Endothelial cell of umbilical vein (primary cell): Measurements from ENCODE around the gene ITGB1BP1. TPM values are rescaled to one million over a fixed set of nuclear protein-coding genes. Genes with fewer than 3 reads are reported as not detected.

Source experiments
- BruUV-seq: library from RNA; stranded (reverse); fragments of 400-500 nt; replicated peaks from 2 replicates; lab custom pipeline; 2021; lab: Mats Ljungman, UMichigan
- CTCF ChIA-PET: fragments of 300-600, 350-600 bp; sonication (Branson Sonifier 250); formaldehyde crosslinking; loops from one replicate; lab custom pipeline; 2021; ENCODE audit warnings: antibody characterized with exemption, inconsistent platforms; lab: Charles Lee
- POLR2A ChIA-PET: fragments of 300-600, 350-600 bp; sonication (Branson Sonifier 250); formaldehyde crosslinking; loops from one replicate; lab custom pipeline; 2021; ENCODE audit warnings: antibody characterized with exemption, inconsistent platforms; lab: Charles Lee
- DNase-seq: peaks from one replicate; pipeline ENCODE4 v3.0.0-alpha.2; 2011; ENCODE audit warnings: low read depth, low spot score
- FAIRE-seq: peaks from 2 replicates; lab custom pipeline; 2011; peaks lifted over from hg19 to GRCh38; lab: Jason Lieb, UNC
- H2AFZ ChIP-seq: 2 replicates; pipeline ENCODE4 v1.6.0; 2012; ENCODE audit warnings: low read depth, low read length, control low read depth, inconsistent platforms
- H3K27ac ChIP-seq: 2 replicates; pipeline ENCODE4 v1.5.1; 2011; ENCODE audit warnings: low read depth, mild to moderate bottlenecking, control low read depth, low read length, moderate library complexity; ENCODE audit not compliant: insufficient read depth
- H3K27me3 ChIP-seq, 2 experiments: 2 replicates each; pipeline versions ENCODE4 v1.6.0 to v1.6.1; 2011; ENCODE audit warnings: low read length in 2 of 2, mixed read lengths in 1 of 2; ENCODE audit not compliant: control insufficient read depth in 2 of 2, insufficient read depth in 2 of 2
- H3K36me3 ChIP-seq, 2 experiments: 2 replicates in 1 of 2; 3 replicates in 1 of 2; pipeline ENCODE4 v1.5.1; 2011; ENCODE audit warnings: low read length in 2 of 2, mild to moderate bottlenecking in 1 of 2, moderate library complexity in 1 of 2; ENCODE audit not compliant: control insufficient read depth in 2 of 2, insufficient read depth in 2 of 2; ENCODE audit errors: extremely low read depth in 1 of 2
- H3K4me1 ChIP-seq: 3 replicates; pipeline ENCODE4 v1.5.1; 2011; ENCODE audit warnings: mild to moderate bottlenecking, low read length; ENCODE audit not compliant: control insufficient read depth, insufficient read depth; ENCODE audit errors: extremely low read depth
- H3K4me2 ChIP-seq: 2 replicates; pipeline ENCODE4 v1.6.1; 2011; ENCODE audit warnings: low read length, control low read depth, mixed read lengths; ENCODE audit not compliant: insufficient read depth
- H3K4me3 ChIP-seq, 3 experiments: fragments of 200-600 bp in 1 of 3; sonication (generic), shearing (Covaris generic) in 1 of 3; replicated peaks in 1 of 3; 2 replicates each; pipeline ENCODE4 v1.5.1; 2011 to 2016; ENCODE audit warnings: control low read depth in 3 of 3, low read length in 3 of 3, mild to moderate bottlenecking in 2 of 3, inconsistent platforms in 1 of 3, low read depth in 1 of 3, moderate library complexity in 1 of 3; ENCODE audit not compliant: insufficient read depth in 1 of 3
- H3K79me2 ChIP-seq: 2 replicates; pipeline ENCODE4 v1.6.0; 2012; ENCODE audit warnings: low read length, inconsistent platforms; ENCODE audit not compliant: control insufficient read depth, insufficient read depth
- H3K9ac ChIP-seq: replicated peaks from 2 replicates; pipeline ENCODE3; 2011; ENCODE audit warnings: low read length, control low read depth; ENCODE audit not compliant: insufficient read depth; ENCODE audit errors: extremely low read depth
- H3K9me1 ChIP-seq: replicated peaks from 3 replicates; pipeline ENCODE4 v1.6.0; 2011; ENCODE audit warnings: mild to moderate bottlenecking, low read length; ENCODE audit not compliant: control insufficient read depth, insufficient read depth; ENCODE audit errors: extremely low read depth
- H3K9me3 ChIP-seq: replicated peaks from 2 replicates; pipeline ENCODE4 v1.5.1; 2012; ENCODE audit warnings: low read length, inconsistent platforms; ENCODE audit not compliant: control insufficient read depth, insufficient read depth
- H4K20me1 ChIP-seq: replicated peaks from 2 replicates; pipeline ENCODE3; 2011; ENCODE audit warnings: mild to moderate bottlenecking, low read length; ENCODE audit not compliant: control insufficient read depth, insufficient read depth; ENCODE audit errors: extremely low read depth
- FOS ChIP-seq: IDR thresholded peaks from 2 replicates; pipeline ENCODE4 v1.6.1; 2011; ENCODE audit warnings: mild to moderate bottlenecking, low read length, moderate library complexity, borderline replicate concordance; ENCODE audit not compliant: insufficient read depth
- GATA2 ChIP-seq: IDR thresholded peaks from 2 replicates; pipeline ENCODE4 v1.7.0; 2011; ENCODE audit warnings: low read depth, mild to moderate bottlenecking, moderate library complexity, mixed read lengths, low read length; ENCODE audit not compliant: insufficient read length, insufficient read depth
- JUN ChIP-seq: IDR thresholded peaks from 2 replicates; pipeline ENCODE4 v1.6.1; 2011; ENCODE audit warnings: borderline replicate concordance, low read depth; ENCODE audit not compliant: insufficient read length, insufficient read depth
- MYC ChIP-seq: IDR thresholded peaks from one replicate; pipeline ENCODE4 v1.6.1; 2011; ENCODE audit warnings: mild to moderate bottlenecking, low read depth, low read length
- POLR2A ChIP-seq: IDR thresholded peaks from 2 replicates; pipeline ENCODE4 v1.6.1; 2012; ENCODE audit warnings: low read depth, mild to moderate bottlenecking, control low read depth, low read length
- POLR2AphosphoS5 ChIP-seq: IDR thresholded peaks from 2 replicates; pipeline ENCODE4 v1.6.1; 2012; ENCODE audit warnings: low read depth, mild to moderate bottlenecking, control low read depth, low read length, moderate library complexity; ENCODE audit not compliant: insufficient read depth
- dilution Hi-C: fragments of 300-500 bp; cut with MboI; formaldehyde crosslinking; loops from one replicate; pipeline ENCODE4 v1.15.0; 2019; ENCODE audit warnings: low sequenced_read_pairs; ENCODE audit not compliant: extremely low pct_ligation_motif_present
- intact Hi-C: fragments of 100-400 bp; cut with micrococcal nuclease; formaldehyde crosslinking; loops from one replicate; pipeline ENCODE4 v1.10.0; 2022
- polyA plus RNA-seq, 4 experiments: library from polyadenylated mRNA; depleted of rRNA in 3 of 4; stranded (reverse) in 3 of 4; unstranded in 1 of 4; fragments of >200 nt; gene quantifications; 2 replicates each; pipeline versions ENCODE4 v1.2.1 to v1.2.3, GENCODE V29; 2011 to 2012; ENCODE audit warnings: missing spikeins in 1 of 4
- total RNA-seq: library from RNA; stranded (reverse); gene quantifications from 2 replicates; pipeline ENCODE4 v1.2.3, GENCODE V29; 2021
- TF ChIP-seq, protein P1 (sequence below), 2 donors: IDR thresholded peaks; 1 replicate in 1 of 2; 2 replicates in 1 of 2; pipeline ENCODE4 v1.5.1; 2011; ENCODE audit warnings: low read length in 2 of 2, mild to moderate bottlenecking in 2 of 2, moderate library complexity in 2 of 2, control low read depth in 1 of 2, inconsistent platforms in 1 of 2, low read depth in 1 of 2; ENCODE audit not compliant: insufficient read depth in 1 of 2; ENCODE audit errors: extremely low read depth in 1 of 2
- TF ChIP-seq, protein P2 (sequence below): IDR thresholded peaks from 2 replicates; pipeline ENCODE4 v1.6.1; 2011; ENCODE audit not compliant: insufficient read depth, insufficient read length

The ITGB1BP1 gene
- total and polyA plus RNA-seq, 2 donors (not counting 3 experiments of a cell fraction or from before 2014, with no cell fraction given): 45.0 to 170 TPM

DNA sequence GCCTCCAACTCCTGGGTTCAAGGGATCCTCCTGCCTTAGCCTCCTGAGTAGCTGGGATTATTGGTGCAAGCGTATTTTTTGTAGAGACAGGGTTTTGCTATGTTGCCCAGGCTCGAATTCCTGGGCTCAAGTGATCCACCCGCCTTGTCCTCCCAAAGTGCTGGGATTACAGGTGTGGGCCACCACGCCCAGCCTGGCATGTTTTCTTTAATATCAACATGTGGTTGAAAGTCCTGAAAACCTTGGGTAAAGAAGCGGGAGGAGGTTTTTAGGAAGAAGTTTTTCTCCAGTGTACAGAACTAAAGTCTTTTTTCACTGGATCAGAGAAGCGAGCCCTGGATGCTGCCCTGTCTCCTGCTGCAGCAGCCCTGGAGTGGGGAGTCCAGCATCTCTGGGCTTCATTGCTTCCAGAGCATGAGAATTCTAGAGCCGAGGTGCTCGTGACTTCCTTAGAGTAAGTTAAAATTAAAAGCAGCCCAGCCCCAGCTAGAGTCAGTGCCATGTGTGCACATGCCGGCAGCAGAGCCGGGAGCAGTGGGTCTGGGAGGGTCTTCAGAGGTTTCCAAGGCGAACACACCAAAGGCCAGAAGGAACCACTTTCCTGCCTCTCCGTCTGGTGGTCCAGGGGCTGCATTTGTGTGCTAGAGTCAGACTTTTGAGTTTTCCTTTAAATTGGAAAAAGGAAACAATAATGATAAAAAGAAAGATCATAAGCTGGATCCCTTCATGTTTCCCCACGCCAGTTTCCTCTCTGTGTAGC is 31.2 kb downstream of the ITGB1BP1 start:
- Histone ChIP-seq H3K9me3 (no peaks in the 10 kb centered on the region), H4K20me1 (no peaks in the 10 kb centered on the region), H3K9me1 (no peaks in the 10 kb centered on the region), H3K4me2 (no peak overlapping the region), H3K4me3 (no peak overlapping the region), H2AFZ (no peak overlapping the region), H3K79me2 (no peaks in the 10 kb centered on the region), H3K9ac (no peak overlapping the region), H3K27me3 (no peaks in the 10 kb centered on the region), H3K4me1 (no peaks in the 10 kb centered on the region), H3K36me3 (peaks cover 28 to 47% of the 10 kb centered on the region in 2 experiments), H3K27ac (no peak overlapping the region)
- dilution Hi-C loops: no loop called here
- FAIRE-seq (no peak), DNase-seq (no peak)
- TF ChIP-seq JUN (no peak), POLR2A (no peak), POLR2AphosphoS5 (no peak), FOS (no peak), GATA2 (no peak), MYC (no peak)
- TF ChIP-seq, protein P1, sequence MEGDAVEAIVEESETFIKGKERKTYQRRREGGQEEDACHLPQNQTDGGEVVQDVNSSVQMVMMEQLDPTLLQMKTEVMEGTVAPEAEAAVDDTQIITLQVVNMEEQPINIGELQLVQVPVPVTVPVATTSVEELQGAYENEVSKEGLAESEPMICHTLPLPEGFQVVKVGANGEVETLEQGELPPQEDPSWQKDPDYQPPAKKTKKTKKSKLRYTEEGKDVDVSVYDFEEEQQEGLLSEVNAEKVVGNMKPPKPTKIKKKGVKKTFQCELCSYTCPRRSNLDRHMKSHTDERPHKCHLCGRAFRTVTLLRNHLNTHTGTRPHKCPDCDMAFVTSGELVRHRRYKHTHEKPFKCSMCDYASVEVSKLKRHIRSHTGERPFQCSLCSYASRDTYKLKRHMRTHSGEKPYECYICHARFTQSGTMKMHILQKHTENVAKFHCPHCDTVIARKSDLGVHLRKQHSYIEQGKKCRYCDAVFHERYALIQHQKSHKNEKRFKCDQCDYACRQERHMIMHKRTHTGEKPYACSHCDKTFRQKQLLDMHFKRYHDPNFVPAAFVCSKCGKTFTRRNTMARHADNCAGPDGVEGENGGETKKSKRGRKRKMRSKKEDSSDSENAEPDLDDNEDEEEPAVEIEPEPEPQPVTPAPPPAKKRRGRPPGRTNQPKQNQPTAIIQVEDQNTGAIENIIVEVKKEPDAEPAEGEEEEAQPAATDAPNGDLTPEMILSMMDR (IDR thresholded peaks at IDR 0.05; ENCODE audit: extremely low read depth in 1 of 2, insufficient read depth in 1 of 2, low read depth in 1 of 2, low read length in 2 of 2): no peak
- TF ChIP-seq, protein P2, sequence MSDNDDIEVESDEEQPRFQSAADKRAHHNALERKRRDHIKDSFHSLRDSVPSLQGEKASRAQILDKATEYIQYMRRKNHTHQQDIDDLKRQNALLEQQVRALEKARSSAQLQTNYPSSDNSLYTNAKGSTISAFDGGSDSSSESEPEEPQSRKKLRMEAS: no peak
- intact Hi-C loops: no loop called here
- ChIA-PET POLR2A (no interaction called here), CTCF (interaction anchor here (0.6 to 1.2 kb wide), 3 partner anchors 21 to 249 kb away, joined by 3 to 5 read pairs (median 3); no protein-coding TSS in a partner anchor)
- BruUV-seq: no TSS peak
